ENCODE measurements around the gene MLLT3.

The MLLT3 gene

GRCh38 chr9:20441166-20441565, 181.1 kb downstream of the MLLT3 start:
- no peak overlapping the region for H3K4me3 ChIP-seq (ENCODE audit: low read length)
- DNase-seq (ENCODE audit: low read depth) = no peak
- TF ChIP-seq, protein P1, sequence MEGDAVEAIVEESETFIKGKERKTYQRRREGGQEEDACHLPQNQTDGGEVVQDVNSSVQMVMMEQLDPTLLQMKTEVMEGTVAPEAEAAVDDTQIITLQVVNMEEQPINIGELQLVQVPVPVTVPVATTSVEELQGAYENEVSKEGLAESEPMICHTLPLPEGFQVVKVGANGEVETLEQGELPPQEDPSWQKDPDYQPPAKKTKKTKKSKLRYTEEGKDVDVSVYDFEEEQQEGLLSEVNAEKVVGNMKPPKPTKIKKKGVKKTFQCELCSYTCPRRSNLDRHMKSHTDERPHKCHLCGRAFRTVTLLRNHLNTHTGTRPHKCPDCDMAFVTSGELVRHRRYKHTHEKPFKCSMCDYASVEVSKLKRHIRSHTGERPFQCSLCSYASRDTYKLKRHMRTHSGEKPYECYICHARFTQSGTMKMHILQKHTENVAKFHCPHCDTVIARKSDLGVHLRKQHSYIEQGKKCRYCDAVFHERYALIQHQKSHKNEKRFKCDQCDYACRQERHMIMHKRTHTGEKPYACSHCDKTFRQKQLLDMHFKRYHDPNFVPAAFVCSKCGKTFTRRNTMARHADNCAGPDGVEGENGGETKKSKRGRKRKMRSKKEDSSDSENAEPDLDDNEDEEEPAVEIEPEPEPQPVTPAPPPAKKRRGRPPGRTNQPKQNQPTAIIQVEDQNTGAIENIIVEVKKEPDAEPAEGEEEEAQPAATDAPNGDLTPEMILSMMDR (conservative IDR thresholded peaks at IDR 0.05; ENCODE audit: low read length) = no peak

- peak; percentile 14 for DNase-seq (ENCODE audit: low read depth)
- no peak overlapping the region for H3K4me3 ChIP-seq (ENCODE audit: low read length)
- TF ChIP-seq, protein P1 (conservative IDR thresholded peaks at IDR 0.05; ENCODE audit: low read length) = no peak
Measured at GRCh38 chr9:20437476-20437875, 184.8 kb downstream of the MLLT3 start.

DNA sequence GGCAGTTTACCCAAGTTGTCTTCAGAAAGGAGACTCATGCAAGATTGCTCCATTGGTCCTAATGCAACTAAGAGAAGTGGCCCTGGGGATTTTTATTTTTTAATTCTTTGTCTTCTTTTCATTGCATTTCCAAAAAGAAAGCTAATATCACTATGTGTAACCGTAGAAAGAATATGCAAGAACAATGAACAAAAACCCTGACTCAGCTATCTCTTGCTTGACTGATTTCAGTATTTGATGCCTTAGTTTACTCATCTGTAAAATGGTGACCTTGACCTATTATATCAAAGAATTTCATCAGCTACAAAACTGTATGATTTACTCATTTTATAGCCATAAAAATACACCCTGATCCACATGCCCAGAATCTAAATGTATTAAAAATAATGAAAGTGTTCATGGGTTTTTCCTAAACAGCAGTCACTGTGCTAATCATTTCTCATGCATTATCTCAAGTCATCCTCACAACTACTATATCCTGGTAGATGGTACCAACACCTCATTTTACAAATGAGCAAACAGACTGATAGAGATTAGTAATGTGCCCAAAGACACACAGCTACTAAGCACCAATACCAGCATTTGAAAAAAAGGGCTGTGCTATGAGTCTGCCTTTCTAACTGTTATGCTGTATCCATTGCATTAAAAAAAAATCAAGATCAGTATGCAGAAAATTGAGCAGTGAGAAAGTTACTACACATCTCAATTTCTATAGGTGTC, 185.7 kb downstream of the MLLT3 start:
- H3K4me3 ChIP-seq (ENCODE audit: low read length) = no peak overlapping the region
- TF ChIP-seq, protein P1 (conservative IDR thresholded peaks at IDR 0.05; ENCODE audit: low read length) = no peak
- no peak for DNase-seq (ENCODE audit: low read depth)

GRCh38 chr9:20428976-20429375, 193.3 kb downstream of the MLLT3 start:
- no peak for DNase-seq (ENCODE audit: low read depth)
- TF ChIP-seq, protein P1 (conservative IDR thresholded peaks at IDR 0.05; ENCODE audit: low read length) = no peak

GRCh38 chr9:20427359-20427758, 194.9 kb downstream of the MLLT3 start:
- TF ChIP-seq, protein P1 (conservative IDR thresholded peaks at IDR 0.05; ENCODE audit: low read length) = no peak
- no peak overlapping the region for H3K4me3 ChIP-seq (ENCODE audit: low read length)
- no peak for DNase-seq (ENCODE audit: low read depth)

More at GRCh38 chr9:20428976-20429375, 193.3 kb downstream of the MLLT3 start:
- no peak overlapping the region for H3K4me3 ChIP-seq (ENCODE audit: low read length)

DNA sequence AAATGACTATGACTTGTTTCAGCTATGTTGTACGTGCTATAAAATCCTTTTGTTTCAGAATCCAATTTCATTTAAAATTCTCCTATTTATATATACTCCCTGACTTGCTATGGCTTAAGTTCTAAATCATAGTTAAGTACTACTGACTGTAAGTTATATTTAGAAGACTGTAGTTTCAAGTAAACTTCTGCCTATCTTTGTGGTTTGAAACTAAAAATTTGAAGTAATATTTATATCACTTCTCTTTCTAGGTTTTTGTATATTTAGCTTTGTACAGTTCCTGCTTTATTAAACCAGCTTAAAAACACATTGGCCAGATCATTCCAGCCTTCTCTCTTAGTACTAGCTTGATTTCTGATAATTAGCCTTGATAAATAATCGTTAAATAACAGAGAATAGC, 196.3 kb downstream of the MLLT3 start:
- TF ChIP-seq, protein P1 (conservative IDR thresholded peaks at IDR 0.05; ENCODE audit: low read length) = no peak
- no peak for DNase-seq (ENCODE audit: low read depth)
- H3K4me3 ChIP-seq (ENCODE audit: low read length) = no peak overlapping the region

DNA sequence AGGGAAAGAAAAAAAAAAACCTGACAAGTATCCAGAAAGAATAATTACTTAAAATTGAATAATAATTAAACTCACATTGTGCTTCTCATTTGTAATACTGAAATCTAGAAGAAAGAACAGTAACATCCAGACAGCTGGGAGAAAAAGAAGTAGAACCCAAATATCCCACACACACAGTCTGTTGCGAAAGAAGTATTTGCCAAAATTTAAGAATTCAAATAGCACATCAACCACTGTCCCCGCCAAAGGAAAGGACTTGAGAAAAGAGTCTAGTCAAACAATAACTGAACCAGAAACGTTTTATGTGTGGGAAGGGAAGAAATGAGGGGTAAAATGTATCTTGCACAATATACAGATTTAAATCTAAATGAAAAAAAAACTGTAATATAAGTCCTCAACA, 202.8 kb downstream of the MLLT3 start:
- DNase-seq (ENCODE audit: low read depth) = peak; percentile 10
- TF ChIP-seq, protein P1 (conservative IDR thresholded peaks at IDR 0.05; ENCODE audit: low read length) = no peak
- no peak overlapping the region for H3K4me3 ChIP-seq (ENCODE audit: low read length)
